22Rv1 (cell line): ENCODE results near the gene SYNE1.
"Not testable (repeated sequence)": the region's sequence is repeated elsewhere in the genome, so short reads cannot be mapped to it uniquely, and the experiment has no call there.

Source experiments
- H3K27ac ChIP-seq: fragments of 450-650 bp; 2 replicates; pipeline ENCODE4 v1.5.1; 2017
- CTCF ChIP-seq: fragments of 450-650 bp; IDR thresholded peaks from 2 replicates; pipeline ENCODE4 v1.5.1; 2017; ENCODE audit warnings: mild to moderate bottlenecking
- ZFX ChIP-seq: fragments of 450-650 bp; IDR thresholded peaks from 2 replicates; pipeline ENCODE4 v1.6.1; 2017; ENCODE audit warnings: antibody characterized with exemption, borderline replicate concordance

Gene SYNE1

GRCh38 chr6:152636609-152637295 is 410 bp downstream of the SYNE1 start:
- H3K27ac ChIP-seq, result no peak overlapping the region
- TF ChIP-seq ZFX (no peak), CTCF (no peak)

GRCh38 chr6:152636021-152636608 is 1.0 kb downstream of the SYNE1 start:
- TF ChIP-seq CTCF (no peak), ZFX (no peak)

GRCh38 chr6:152634773-152635172 is 2.4 kb downstream of the SYNE1 start:
- H3K27ac ChIP-seq, result no peak overlapping the region
- no peak for TF ChIP-seq CTCF
- TF ChIP-seq ZFX, result no peak

More at GRCh38 chr6:152636021-152636608, 1.0 kb downstream of the SYNE1 start:
- H3K27ac ChIP-seq, result no peak overlapping the region

GRCh38 chr6:152632121-152632782 is 4.9 kb downstream of the SYNE1 start:
- no peak overlapping the region for H3K27ac ChIP-seq
- no peak for TF ChIP-seq CTCF
- no peak for TF ChIP-seq ZFX

GRCh38 chr6:152631376-152631775 is 5.8 kb downstream of the SYNE1 start:
- TF ChIP-seq ZFX (no peak), CTCF (no peak)
- H3K27ac ChIP-seq, result no peak overlapping the region

- TF ChIP-seq ZFX, result no peak
- no peak for TF ChIP-seq CTCF
- H3K27ac ChIP-seq, result no peak overlapping the region
Measured at GRCh38 chr6:152630832-152631231, 6.3 kb downstream of the SYNE1 start.

- TF ChIP-seq ZFX (no peak), CTCF (no peak)
Measured at GRCh38 chr6:152625213-152625612, 11.9 kb downstream of the SYNE1 start.

GRCh38 chr6:152614776-152615175 is 22.4 kb downstream of the SYNE1 start:
- not testable (repeated sequence) for H3K27ac ChIP-seq

More at GRCh38 chr6:152625213-152625612, 11.9 kb downstream of the SYNE1 start:
- H3K27ac ChIP-seq, result no peak overlapping the region
